ENCODE results near the gene AMT.

AMT gene

GRCh38 chr3:49465270-49466034, 43.2 kb upstream of the AMT start:
- TF ChIP-seq CTCF (IDR thresholded peaks at IDR 0.05; ENCODE audit: control insufficient read depth, extremely low read depth, insufficient read depth): no peak
- H3K4me3 ChIP-seq (ENCODE audit: low read depth, low read length): no peak overlapping the region
- no peak for DNase-seq (ENCODE audit: low read depth)

GRCh38 chr3:49462222-49462621, 39.9 kb upstream of the AMT start:
- TF ChIP-seq CTCF (IDR thresholded peaks at IDR 0.05; ENCODE audit: control insufficient read depth, extremely low read depth, insufficient read depth): no peak
- no peak for DNase-seq (ENCODE audit: low read depth)
- H3K4me3 ChIP-seq (ENCODE audit: low read depth, low read length): no peak overlapping the region

- H3K4me3 ChIP-seq (ENCODE audit: low read depth, low read length): no peak overlapping the region
- no peak for TF ChIP-seq CTCF (IDR thresholded peaks at IDR 0.05; ENCODE audit: control insufficient read depth, extremely low read depth, insufficient read depth)
- DNase-seq (ENCODE audit: low read depth): no peak
Observed at GRCh38 chr3:49461443-49462171, 39.3 kb upstream of the AMT start.

GRCh38 chr3:49460956-49461355, 38.7 kb upstream of the AMT start:
- H3K4me3 ChIP-seq (ENCODE audit: low read depth, low read length): no peak overlapping the region
- TF ChIP-seq CTCF (IDR thresholded peaks at IDR 0.05; ENCODE audit: control insufficient read depth, extremely low read depth, insufficient read depth): no peak

GRCh38 chr3:49460188-49460890, 38.1 kb upstream of the AMT start:
- DNase-seq (ENCODE audit: low read depth): no peak
- no peak overlapping the region for H3K4me3 ChIP-seq (ENCODE audit: low read depth, low read length)
- no peak for TF ChIP-seq CTCF (IDR thresholded peaks at IDR 0.05; ENCODE audit: control insufficient read depth, extremely low read depth, insufficient read depth)

More at GRCh38 chr3:49460956-49461355, 38.7 kb upstream of the AMT start:
- DNase-seq (ENCODE audit: low read depth): no peak

- no peak overlapping the region for H3K4me3 ChIP-seq (ENCODE audit: low read depth, low read length)
- TF ChIP-seq CTCF (IDR thresholded peaks at IDR 0.05; ENCODE audit: control insufficient read depth, extremely low read depth, insufficient read depth): no peak
- no peak for DNase-seq (ENCODE audit: low read depth)
Observed at GRCh38 chr3:49456466-49456865, 34.2 kb upstream of the AMT start.
